ENCODE results near the gene TDRD3. TPM values are rescaled to one million over a fixed set of nuclear protein-coding genes. Genes with fewer than 3 reads are reported as not detected.
A peak's percentile ranks its signal among the peaks of the same experiment; 100 is the strongest.

TDRD3 gene
- total RNA-seq, 1 donor from 2014 or later = 40.6 TPM

GRCh38 chr13:60439201-60439600 is 42.2 kb downstream of the TDRD3 start:
- Mint-ChIP-seq H3K4me3 (no peak overlapping the region), H3K4me1 (no peaks in the 10 kb centered on the region), H3K36me3 (peaks cover 11% of the 10 kb centered on the region), H3K27me3 (ENCODE audit: insufficient read depth, low read depth) (no peaks in the 10 kb centered on the region), H3K27ac (no peak overlapping the region), H3K9me3 (peaks cover 20% of the 10 kb centered on the region)
- Histone ChIP-seq H4K20me1 (ENCODE audit: low read depth) (no peaks in the 10 kb centered on the region), H3K9ac (no peak overlapping the region), H2AFZ (replicated peaks) (no peak overlapping the region), H3K4me1 (no peaks in the 10 kb centered on the region), H3F3A (ENCODE audit: low read depth) (no peaks in the 10 kb centered on the region), H3K27ac (no peak overlapping the region), H3K9me3 (ENCODE audit: low read depth) (peaks cover 3% of the 10 kb centered on the region), H3K36me3 (no peaks in the 10 kb centered on the region), H3K27me3 (no peaks in the 10 kb centered on the region), H3K4me2 (no peak overlapping the region), H3K4me3 (no peak overlapping the region), H3K79me2 (ENCODE audit: low read depth) (peaks cover 36% of the 10 kb centered on the region)
- DNase-seq (ENCODE audit: low spot score) = no peak
- TF ChIP-seq CTCF (IDR thresholded peaks at IDR 0.05) (no peak), EZH2phosphoT487 (IDR thresholded peaks at IDR 0.05) (no peak), EZH2 (IDR thresholded peaks at IDR 0.05) (no peak)

- H3K27ac ChIP-seq = no peak overlapping the region
- TF ChIP-seq EZH2 (IDR thresholded peaks at IDR 0.05) (no peak), EZH2phosphoT487 (IDR thresholded peaks at IDR 0.05) (no peak), CTCF (IDR thresholded peaks at IDR 0.05) (no peak)
- peaks cover 3% of the 10 kb centered on the region for H3F3A ChIP-seq (ENCODE audit: low read depth)
- H2AFZ ChIP-seq (replicated peaks) = no peak overlapping the region
- no peak for DNase-seq (ENCODE audit: low spot score)
- no peaks in the 10 kb centered on the region for H3K4me1 Mint-ChIP-seq
- no peak overlapping the region for H3K9ac ChIP-seq
- no peaks in the 10 kb centered on the region for H3K36me3 ChIP-seq
- no peak overlapping the region for H3K27ac Mint-ChIP-seq
- no peaks in the 10 kb centered on the region for H3K27me3 ChIP-seq
- peaks cover 4% of the 10 kb centered on the region for H3K36me3 Mint-ChIP-seq
- no peak overlapping the region for H3K4me2 ChIP-seq
- no peak overlapping the region for H3K4me3 ChIP-seq
- H3K27me3 Mint-ChIP-seq (ENCODE audit: insufficient read depth, low read depth) = no peaks in the 10 kb centered on the region
- no peaks in the 10 kb centered on the region for H3K4me1 ChIP-seq
- no peaks in the 10 kb centered on the region for H4K20me1 ChIP-seq (ENCODE audit: low read depth)
- H3K9me3 Mint-ChIP-seq = peaks cover 6% of the 10 kb centered on the region
- no peak overlapping the region for H3K4me3 Mint-ChIP-seq
- no peaks in the 10 kb centered on the region for H3K9me3 ChIP-seq (ENCODE audit: low read depth)
- H3K79me2 ChIP-seq (ENCODE audit: low read depth) = peaks cover 17% of the 10 kb centered on the region
Measured at GRCh38 chr13:60441761-60442160, 44.7 kb downstream of the TDRD3 start.

GRCh38 chr13:60448907-60449510 is 52.0 kb downstream of the TDRD3 start:
- no peak overlapping the region for H3K27ac ChIP-seq
- Mint-ChIP-seq H3K4me1 (no peaks in the 10 kb centered on the region), H3K27ac (no peak overlapping the region), H3K4me3 (no peak overlapping the region), H3K36me3 (peaks cover 4% of the 10 kb centered on the region), H3K9me3 (no peaks in the 10 kb centered on the region), H3K27me3 (ENCODE audit: insufficient read depth, low read depth) (no peaks in the 10 kb centered on the region)
- no peaks in the 10 kb centered on the region for H3K9me3 ChIP-seq (ENCODE audit: low read depth)
- H3K79me2 ChIP-seq (ENCODE audit: low read depth) = no peaks in the 10 kb centered on the region
- H4K20me1 ChIP-seq (ENCODE audit: low read depth) = no peaks in the 10 kb centered on the region
- H3K9ac ChIP-seq = no peak overlapping the region
- H3K4me2 ChIP-seq = no peak overlapping the region
- H2AFZ ChIP-seq (replicated peaks) = no peak overlapping the region
- no peaks in the 10 kb centered on the region for H3K27me3 ChIP-seq
- H3F3A ChIP-seq (ENCODE audit: low read depth) = peaks cover 11% of the 10 kb centered on the region
- TF ChIP-seq EZH2phosphoT487 (IDR thresholded peaks at IDR 0.05) (no peak), CTCF (IDR thresholded peaks at IDR 0.05) (peak; percentile 77), EZH2 (IDR thresholded peaks at IDR 0.05) (no peak)
- H3K4me3 ChIP-seq = no peak overlapping the region
- DNase-seq (ENCODE audit: low spot score) = peak; percentile 46
- peaks cover 13% of the 10 kb centered on the region for H3K4me1 ChIP-seq
- no peaks in the 10 kb centered on the region for H3K36me3 ChIP-seq

All from neural progenitor cell (in vitro differentiated cells).